ENCODE results near the gene KCNH6.

KCNH6 gene

DNA sequence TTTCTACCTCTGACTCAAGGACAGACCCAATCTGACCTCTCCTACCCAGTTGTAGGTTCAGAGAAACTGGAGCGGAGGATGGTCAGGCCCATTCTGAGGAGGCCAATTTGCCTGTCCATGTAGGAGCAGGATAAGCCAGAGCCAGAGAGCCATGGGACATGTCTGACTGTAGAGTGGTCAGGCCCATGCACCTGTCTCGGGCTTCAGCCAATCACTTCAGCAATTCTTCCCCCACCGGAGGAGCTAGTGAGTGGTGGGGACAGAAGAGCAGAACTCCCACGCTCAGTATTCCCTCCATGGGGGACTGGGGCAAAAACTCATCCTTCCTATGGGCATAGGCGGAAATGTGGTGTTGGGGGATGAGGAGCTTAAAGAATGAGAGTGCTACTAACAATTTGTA is 41.4 kb downstream of the KCNH6 start:
- TF ChIP-seq EZH2phosphoT487 (IDR thresholded peaks at IDR 0.05; ENCODE audit: borderline replicate concordance), result no peak
- no peak for TF ChIP-seq CTCF (conservative IDR thresholded peaks at IDR 0.05; ENCODE audit: low read length)
- no peak overlapping the region for H3K4me3 ChIP-seq (ENCODE audit: low read length, poor library complexity, severe bottlenecking)
- H3F3A ChIP-seq (ENCODE audit: low read depth), result no peaks in the 10 kb centered on the region
- peaks cover 7% of the 10 kb centered on the region; the same call in 1 of the 2 replicates for H3K36me3 ChIP-seq (ENCODE audit: insufficient read depth, low read length)
- peaks cover 5% of the 10 kb centered on the region for H3K4me1 ChIP-seq (ENCODE audit: insufficient read depth, low read length, poor library complexity, severe bottlenecking)
- no peaks in the 10 kb centered on the region for H3K9me3 ChIP-seq (ENCODE audit: insufficient read depth, low read depth, low read length)
- no peaks in the 10 kb centered on the region for H3K9me2 ChIP-seq (replicated peaks; ENCODE audit: low read depth, low read length)
- H3K4me2 ChIP-seq (ENCODE audit: low read depth, low read length, poor library complexity, severe bottlenecking), result no peak overlapping the region
- no peak overlapping the region for H3K9ac ChIP-seq (ENCODE audit: low read depth, low read length, poor library complexity, severe bottlenecking)
- H3K27me3 ChIP-seq (ENCODE audit: insufficient read depth, low read length, poor library complexity, severe bottlenecking), result no peaks in the 10 kb centered on the region
- peaks cover 94% of the 10 kb centered on the region for H3K79me2 ChIP-seq (ENCODE audit: insufficient read depth, low read length)
- H2AFZ ChIP-seq (ENCODE audit: low read length), result no peak overlapping the region
- H4K20me1 ChIP-seq (ENCODE audit: insufficient read depth, low read length, poor library complexity, severe bottlenecking), result peaks cover 63% of the 10 kb centered on the region

GRCh38 chr17:63567229-63567628 is 44.1 kb downstream of the KCNH6 start:
- peaks cover 93% of the 10 kb centered on the region for H3K79me2 ChIP-seq (ENCODE audit: insufficient read depth, low read length)
- H3K9me3 ChIP-seq (ENCODE audit: insufficient read depth, low read depth, low read length), result no peaks in the 10 kb centered on the region
- H3K4me1 ChIP-seq (ENCODE audit: insufficient read depth, low read length, poor library complexity, severe bottlenecking), result peaks cover 7% of the 10 kb centered on the region
- no peak overlapping the region for H2AFZ ChIP-seq (ENCODE audit: low read length)
- no peaks in the 10 kb centered on the region for H3K9me2 ChIP-seq (replicated peaks; ENCODE audit: low read depth, low read length)
- peaks cover 10% of the 10 kb centered on the region; the same call in 1 of the 2 replicates for H3K36me3 ChIP-seq (ENCODE audit: insufficient read depth, low read length)
- no peaks in the 10 kb centered on the region for H3K27me3 ChIP-seq (ENCODE audit: insufficient read depth, low read length, poor library complexity, severe bottlenecking)
- no peak overlapping the region for H3K4me3 ChIP-seq (ENCODE audit: low read length, poor library complexity, severe bottlenecking)
- TF ChIP-seq EZH2phosphoT487 (IDR thresholded peaks at IDR 0.05; ENCODE audit: borderline replicate concordance), result no peak
- TF ChIP-seq CTCF (conservative IDR thresholded peaks at IDR 0.05; ENCODE audit: low read length), result no peak
- peaks cover 60% of the 10 kb centered on the region for H4K20me1 ChIP-seq (ENCODE audit: insufficient read depth, low read length, poor library complexity, severe bottlenecking)
- no peaks in the 10 kb centered on the region for H3F3A ChIP-seq (ENCODE audit: low read depth)
- no peak overlapping the region for H3K9ac ChIP-seq (ENCODE audit: low read depth, low read length, poor library complexity, severe bottlenecking)
- H3K4me2 ChIP-seq (ENCODE audit: low read depth, low read length, poor library complexity, severe bottlenecking), result no peak overlapping the region

DNA sequence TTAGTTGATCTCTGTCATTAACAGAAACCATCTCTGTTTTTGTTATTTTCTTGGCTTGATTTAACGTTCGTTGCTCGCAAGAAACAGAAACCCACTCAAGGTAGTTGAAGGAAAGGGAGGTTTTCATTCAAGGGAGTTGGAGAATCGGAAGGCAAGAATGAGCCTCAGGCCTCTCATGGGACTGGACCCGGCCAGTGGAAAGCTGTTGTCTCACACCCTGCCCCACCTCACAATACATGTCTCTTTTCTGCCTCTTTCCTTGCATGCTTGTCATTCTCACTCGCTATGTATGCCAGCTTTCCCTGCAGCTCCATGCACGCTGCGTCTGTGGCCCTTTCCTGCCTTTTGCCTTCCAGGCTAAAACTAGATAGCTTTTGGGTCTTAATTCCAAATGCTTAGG is 45.4 kb downstream of the KCNH6 start:
- no peak overlapping the region for H3K4me2 ChIP-seq (ENCODE audit: low read depth, low read length, poor library complexity, severe bottlenecking)
- H3K9ac ChIP-seq (ENCODE audit: low read depth, low read length, poor library complexity, severe bottlenecking), result no peak overlapping the region
- peaks cover 95% of the 10 kb centered on the region for H3K79me2 ChIP-seq (ENCODE audit: insufficient read depth, low read length)
- no peak for TF ChIP-seq CTCF (conservative IDR thresholded peaks at IDR 0.05; ENCODE audit: low read length)
- no peak for TF ChIP-seq EZH2phosphoT487 (IDR thresholded peaks at IDR 0.05; ENCODE audit: borderline replicate concordance)
- H3K27me3 ChIP-seq (ENCODE audit: insufficient read depth, low read length, poor library complexity, severe bottlenecking), result no peaks in the 10 kb centered on the region
- H3K36me3 ChIP-seq (ENCODE audit: insufficient read depth, low read length), result peaks cover 15% of the 10 kb centered on the region; the same call in 1 of the 2 replicates
- H2AFZ ChIP-seq (ENCODE audit: low read length), result no peak overlapping the region
- H3K4me1 ChIP-seq (ENCODE audit: insufficient read depth, low read length, poor library complexity, severe bottlenecking), result peaks cover 7% of the 10 kb centered on the region
- H3K9me2 ChIP-seq (replicated peaks; ENCODE audit: low read depth, low read length), result no peaks in the 10 kb centered on the region
- H3K4me3 ChIP-seq (ENCODE audit: low read length, poor library complexity, severe bottlenecking), result no peak overlapping the region
- H3F3A ChIP-seq (ENCODE audit: low read depth), result no peaks in the 10 kb centered on the region
- H4K20me1 ChIP-seq (ENCODE audit: insufficient read depth, low read length, poor library complexity, severe bottlenecking), result peaks cover 56% of the 10 kb centered on the region
- H3K9me3 ChIP-seq (ENCODE audit: insufficient read depth, low read depth, low read length), result no peaks in the 10 kb centered on the region

Measured in Loucy (cell line).